GM21367 (cell line): ENCODE results near the gene ZW10.
"Not testable (repeated sequence)": the region's sequence is repeated elsewhere in the genome, so short reads cannot be mapped to it uniquely, and the experiment has no call there.

ENCODE experiments used
- ATAC-seq: cut with Tn5 transposase; IDR thresholded peaks from one replicate; pipeline ENCODE4 v1.9.1; 2021; ENCODE audit not compliant: unreplicated experiment

The ZW10 gene

DNA sequence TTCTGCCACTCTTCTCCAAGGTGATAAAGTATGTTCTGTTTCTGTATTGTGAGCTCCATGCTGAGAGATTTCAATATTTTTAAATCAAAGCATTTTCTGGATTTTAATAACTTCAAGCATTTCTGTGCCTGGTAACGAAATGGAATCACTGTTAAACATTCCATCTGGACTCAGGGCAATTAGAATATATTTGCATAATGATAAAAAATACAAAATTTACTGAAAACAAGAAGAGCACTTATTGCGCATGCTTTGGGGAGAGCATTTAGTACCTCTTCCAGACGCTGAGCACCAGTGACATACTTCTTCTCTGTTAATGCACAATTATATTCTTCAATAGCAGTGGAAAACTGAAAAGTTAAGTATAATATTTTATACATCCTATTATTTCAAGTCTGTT lies 13.3 kb downstream of the ZW10 start:
- ATAC-seq, result no peak

DNA sequence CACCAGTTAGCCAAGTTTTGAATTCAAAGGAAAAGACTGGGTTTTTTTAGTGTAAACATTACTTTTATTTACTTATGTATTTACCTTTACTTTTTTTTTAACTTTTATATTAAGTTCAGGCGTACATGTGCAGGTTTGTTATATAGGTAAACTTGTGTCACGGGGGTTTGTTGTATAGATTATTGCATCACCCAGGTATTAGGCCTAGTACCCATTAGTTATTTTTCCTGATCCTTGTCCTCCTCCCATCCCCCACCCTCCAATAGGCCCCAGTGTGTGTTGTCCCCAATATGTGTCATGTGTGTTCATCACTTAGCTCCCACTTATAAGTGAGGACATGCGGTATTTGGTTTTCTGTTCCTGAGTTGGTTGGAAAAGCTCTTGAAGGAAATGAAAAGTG lies 20.6 kb downstream of the ZW10 start:
- ATAC-seq, result no peak

DNA sequence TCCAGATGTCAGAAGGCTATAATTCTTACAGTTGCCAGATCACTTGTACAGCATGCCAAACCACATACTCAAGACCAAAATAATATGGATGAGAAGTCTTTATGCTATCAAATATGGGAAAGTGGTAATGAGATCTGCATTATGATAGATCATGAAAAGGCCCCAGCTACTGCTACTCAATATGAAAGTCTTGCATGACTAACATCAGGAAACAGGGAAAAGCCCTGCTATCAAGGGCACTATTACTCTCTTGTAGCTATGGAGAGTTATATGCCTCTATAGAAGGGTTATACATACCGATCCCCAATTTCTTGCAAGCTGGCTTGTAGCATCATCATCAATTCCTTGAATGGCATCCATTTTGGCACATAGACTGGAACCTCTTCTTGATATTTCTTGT lies 37.2 kb downstream of the ZW10 start:
- no peak for ATAC-seq

- no peak for ATAC-seq
Measured at GRCh38 chr11:113732092-113732491, 41.4 kb downstream of the ZW10 start.

GRCh38 chr11:113730887-113731726 lies 42.4 kb downstream of the ZW10 start:
- no peak for ATAC-seq

- no peak for ATAC-seq
Measured at GRCh38 chr11:113729456-113729855, 44.0 kb downstream of the ZW10 start.

GRCh38 chr11:113728814-113729213 lies 44.7 kb downstream of the ZW10 start:
- no peak for ATAC-seq

DNA sequence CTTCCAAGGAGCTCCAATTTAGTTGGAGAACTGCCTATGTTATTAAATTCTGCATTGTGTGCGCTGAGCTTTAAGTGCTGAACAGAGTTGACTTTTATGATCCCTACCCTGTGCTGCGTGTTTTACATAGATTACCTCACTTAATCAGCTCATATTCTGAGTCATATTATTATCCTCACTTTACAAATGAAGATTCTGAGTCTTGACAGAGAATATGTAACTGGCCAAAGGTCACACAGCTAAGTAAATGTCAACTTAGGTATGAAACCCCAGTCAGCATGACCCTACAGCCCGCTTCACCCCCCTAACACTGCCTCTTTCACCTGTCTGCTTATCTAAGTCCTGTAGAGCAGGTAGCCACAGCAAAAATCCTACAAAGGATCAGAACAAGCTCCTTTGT lies 47.6 kb downstream of the ZW10 start:
- ATAC-seq, result no peak

DNA sequence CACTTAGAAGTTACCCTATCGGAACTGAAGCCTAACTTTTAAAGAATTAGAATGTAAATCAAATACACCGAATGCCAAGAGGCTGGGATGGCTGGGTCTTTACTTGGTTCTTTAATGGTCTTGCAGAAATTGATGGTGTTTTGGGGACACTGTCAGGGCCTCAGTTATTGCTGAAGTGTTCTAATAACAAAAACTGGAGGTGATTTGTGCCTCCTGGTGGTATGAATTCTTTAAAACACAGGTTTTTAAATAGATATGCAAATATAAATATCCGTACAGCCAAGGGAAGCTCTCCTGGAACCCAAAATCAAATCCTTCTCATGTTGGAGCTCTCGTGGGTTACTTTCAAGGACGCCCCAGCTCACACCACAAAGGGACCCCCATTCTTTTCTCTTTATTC lies 48.1 kb downstream of the ZW10 start:
- no peak for ATAC-seq

- no peak for ATAC-seq
Measured at GRCh38 chr11:113724778-113725177, 48.7 kb downstream of the ZW10 start.

DNA sequence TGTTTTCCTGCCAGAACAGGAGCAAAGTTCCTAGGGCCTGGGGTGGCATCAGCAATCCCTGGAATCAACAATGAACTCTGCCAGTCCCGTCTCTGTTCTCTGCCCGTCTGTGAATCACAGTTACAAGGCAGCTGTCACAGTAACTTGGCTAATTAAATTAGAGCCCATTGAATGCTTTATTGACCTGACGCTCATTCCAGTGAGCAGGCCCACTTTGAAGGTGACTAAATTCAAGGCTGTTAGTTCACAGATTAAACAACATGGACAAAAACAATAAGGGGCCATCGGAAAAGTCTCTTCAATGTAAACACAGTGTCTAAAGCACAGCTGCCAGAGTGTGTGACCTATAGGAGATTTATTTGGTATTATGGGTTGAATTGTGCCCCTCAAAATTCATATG lies 49.7 kb downstream of the ZW10 start:
- ATAC-seq, result no peak

GRCh38 chr11:113722934-113723333 lies 50.6 kb downstream of the ZW10 start:
- ATAC-seq, result no peak

- ATAC-seq, result no peak
Measured at GRCh38 chr11:113722221-113722620, 51.3 kb downstream of the ZW10 start.

DNA sequence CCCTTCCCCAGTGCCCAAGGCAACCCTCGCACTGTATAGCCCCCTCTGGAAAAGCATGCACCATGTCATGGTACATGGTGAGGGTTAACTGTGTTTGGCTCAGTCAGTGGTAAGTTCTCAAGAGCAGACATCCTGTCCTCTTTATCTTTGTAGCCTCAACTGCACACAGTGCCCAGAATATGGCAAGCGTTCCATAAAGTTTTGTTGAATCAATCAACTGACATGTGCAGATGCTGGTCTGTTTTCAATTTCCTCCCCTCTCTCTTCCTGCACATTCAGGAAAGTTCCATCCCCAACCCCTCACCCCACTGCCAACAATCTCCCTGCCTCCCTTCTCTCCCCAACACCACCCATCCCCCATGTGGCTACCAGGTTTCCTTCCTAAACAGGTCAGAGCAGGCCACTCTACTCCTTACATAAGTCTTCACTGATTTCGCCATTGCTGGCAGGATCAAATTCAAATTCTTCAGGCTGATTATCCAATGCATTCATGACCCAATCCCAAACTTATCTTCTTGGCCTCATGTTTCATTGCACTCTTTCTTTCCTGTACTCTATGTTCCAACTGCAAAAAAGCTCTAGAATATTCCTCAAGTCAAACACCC lies 51.9 kb downstream of the ZW10 start:
- no peak for ATAC-seq

DNA sequence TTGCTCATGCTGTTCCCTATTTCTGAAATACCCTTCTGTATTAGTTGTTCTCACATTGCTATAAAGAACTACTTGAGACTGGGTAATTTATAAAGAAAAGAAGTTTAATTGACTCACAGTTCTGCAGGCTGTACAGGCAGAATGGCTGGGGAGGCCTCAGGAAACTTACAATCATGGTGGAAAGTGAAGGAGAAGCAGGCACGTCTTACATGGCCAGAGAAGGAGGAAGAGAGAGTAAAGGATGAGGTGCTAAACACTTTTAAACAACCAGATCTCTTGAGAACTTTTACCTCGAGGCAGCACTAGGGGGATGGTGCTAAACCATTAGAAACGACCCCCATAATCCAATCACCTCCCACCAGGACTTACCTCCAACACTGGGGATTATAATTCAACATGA lies 53.0 kb downstream of the ZW10 start:
- ATAC-seq, result not testable (repeated sequence)

GRCh38 chr11:113715882-113716625 lies 57.4 kb downstream of the ZW10 start:
- ATAC-seq, result no peak

- ATAC-seq, result no peak
Measured at GRCh38 chr11:113715273-113715672, 58.2 kb downstream of the ZW10 start.

GRCh38 chr11:113710989-113711388 lies 62.5 kb downstream of the ZW10 start:
- no peak for ATAC-seq

- ATAC-seq, result no peak
Measured at GRCh38 chr11:113705871-113706655, 67.4 kb downstream of the ZW10 start, which contains the start of gene TMPRSS5. Gene TMPRSS5 (minus strand): TSS chr11:113706308. CDS start chr11:113706224, 84 bp downstream.

- not testable (repeated sequence) for ATAC-seq
Measured at GRCh38 chr11:113703551-113703950, 69.9 kb downstream of the ZW10 start.

DNA sequence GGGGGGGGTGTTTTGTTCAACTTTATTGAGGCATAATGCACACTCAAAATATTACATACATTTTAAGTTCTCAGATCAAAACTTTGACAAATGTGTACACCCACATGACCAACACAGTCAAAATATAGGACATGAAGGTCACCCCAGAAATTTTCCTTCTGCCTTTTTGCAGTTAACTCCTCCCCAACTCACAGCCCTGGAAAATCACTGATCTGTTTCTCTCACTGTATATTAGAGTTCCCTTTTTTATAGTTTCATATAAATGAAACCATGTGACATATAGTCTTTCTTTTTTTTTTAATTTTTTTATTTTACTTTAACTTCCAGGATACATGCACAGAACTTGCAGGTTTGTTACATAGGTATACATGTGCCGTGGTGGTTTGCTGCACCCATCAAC lies 72.0 kb downstream of the ZW10 start:
- ATAC-seq, result no peak
